Loucy (cell line): ENCODE data around the gene OBP2B.
A peak's percentile ranks its signal among the peaks of the same experiment; 100 is the strongest.

Experiments used
- H2AFZ ChIP-seq: fragments of 200-600 bp; sonication (generic); 2 replicates; pipeline ENCODE4 v1.6.0; 2016; ENCODE audit warnings: antibody characterized with exemption, mild to moderate bottlenecking, low read length, moderate library complexity
- H3F3A ChIP-seq: fragments of 200-600 bp; 2 replicates; pipeline ENCODE4 v1.6.0; 2016; ENCODE audit warnings: antibody characterized with exemption, low read depth, mild to moderate bottlenecking
- H3K27me3 ChIP-seq: fragments of 200-600 bp; sonication (generic); 2 replicates; pipeline ENCODE4 v1.6.1; 2014; ENCODE audit warnings: low read length, mild to moderate bottlenecking; ENCODE audit not compliant: insufficient read depth, poor library complexity, severe bottlenecking
- H3K36me3 ChIP-seq: fragments of 200-600 bp; sonication (generic); 2 replicates; pipeline ENCODE4 v1.6.1; 2016; ENCODE audit warnings: low read length; ENCODE audit not compliant: insufficient read depth
- H3K4me1 ChIP-seq: fragments of 200-600 bp; sonication (generic); 2 replicates; pipeline ENCODE4 v1.5.1; 2014; ENCODE audit warnings: low read length, mild to moderate bottlenecking; ENCODE audit not compliant: insufficient read depth, poor library complexity, severe bottlenecking
- H3K4me2 ChIP-seq: fragments of 200-600 bp; sonication (generic); 2 replicates; pipeline ENCODE4 v1.6.0; 2014; ENCODE audit warnings: antibody characterized with exemption, low read length, low read depth, mild to moderate bottlenecking; ENCODE audit not compliant: poor library complexity, severe bottlenecking
- H3K4me3 ChIP-seq: fragments of 200-600 bp; sonication (generic); 2 replicates; pipeline ENCODE4 v1.5.1; 2014; ENCODE audit warnings: low read length, mild to moderate bottlenecking, mixed read lengths; ENCODE audit not compliant: poor library complexity, severe bottlenecking
- H3K79me2 ChIP-seq: fragments of 200-600 bp; sonication (generic); 2 replicates; pipeline ENCODE4 v1.6.1; 2014; ENCODE audit warnings: low read length; ENCODE audit not compliant: insufficient read depth
- H3K9ac ChIP-seq: fragments of 200-600 bp; sonication (generic); 2 replicates; pipeline ENCODE4 v1.6.0; 2014; ENCODE audit warnings: mild to moderate bottlenecking, low read depth, low read length, moderate library complexity; ENCODE audit not compliant: poor library complexity, severe bottlenecking
- H3K9me2 ChIP-seq: fragments of 200-600 bp; sonication (generic); replicated peaks from 2 replicates; pipeline ENCODE4 v1.6.1; 2016; ENCODE audit warnings: low read depth, low read length, mixed read lengths
- H3K9me3 ChIP-seq: fragments of 200-600 bp; sonication (generic); 2 replicates; pipeline ENCODE4 v1.6.1; 2014; ENCODE audit warnings: mild to moderate bottlenecking, antibody characterized with exemption, low read length, low read depth; ENCODE audit not compliant: insufficient read depth
- H4K20me1 ChIP-seq: fragments of 200-600 bp; sonication (generic); 2 replicates; pipeline ENCODE4 v1.6.0; 2014; ENCODE audit warnings: antibody characterized with exemption, low read length, mild to moderate bottlenecking; ENCODE audit not compliant: insufficient read depth, poor library complexity, severe bottlenecking
- CTCF ChIP-seq: fragments of 200-600 bp; sonication (generic); conservative IDR thresholded peaks from 2 replicates; pipeline ENCODE4 v1.5.1; 2014; ENCODE audit warnings: mild to moderate bottlenecking, antibody characterized with exemption, low read length
- EZH2phosphoT487 ChIP-seq: fragments of 200-600 bp; IDR thresholded peaks from 2 replicates; pipeline ENCODE4 v1.6.1; 2018; ENCODE audit warnings: antibody characterized with exemption, mild to moderate bottlenecking, moderate library complexity, borderline replicate concordance

OBP2B gene

GRCh38 chr9:133188843-133189180, 20.2 kb downstream of the OBP2B start:
- TF ChIP-seq CTCF (no peak), EZH2phosphoT487 (no peak)
- Histone ChIP-seq H3K9me3 (no peaks in the 10 kb centered on the region), H3K9ac (no peak overlapping the region), H3K27me3 (no peaks in the 10 kb centered on the region), H3K9me2 (no peaks in the 10 kb centered on the region), H3K4me1 (peaks cover 4% of the 10 kb centered on the region), H3K79me2 (no peaks in the 10 kb centered on the region), H3K4me2 (no peak overlapping the region), H3K36me3 (no peaks in the 10 kb centered on the region), H4K20me1 (no peaks in the 10 kb centered on the region), H3K4me3 (no peak overlapping the region), H3F3A (no peaks in the 10 kb centered on the region), H2AFZ (no peak overlapping the region)

DNA sequence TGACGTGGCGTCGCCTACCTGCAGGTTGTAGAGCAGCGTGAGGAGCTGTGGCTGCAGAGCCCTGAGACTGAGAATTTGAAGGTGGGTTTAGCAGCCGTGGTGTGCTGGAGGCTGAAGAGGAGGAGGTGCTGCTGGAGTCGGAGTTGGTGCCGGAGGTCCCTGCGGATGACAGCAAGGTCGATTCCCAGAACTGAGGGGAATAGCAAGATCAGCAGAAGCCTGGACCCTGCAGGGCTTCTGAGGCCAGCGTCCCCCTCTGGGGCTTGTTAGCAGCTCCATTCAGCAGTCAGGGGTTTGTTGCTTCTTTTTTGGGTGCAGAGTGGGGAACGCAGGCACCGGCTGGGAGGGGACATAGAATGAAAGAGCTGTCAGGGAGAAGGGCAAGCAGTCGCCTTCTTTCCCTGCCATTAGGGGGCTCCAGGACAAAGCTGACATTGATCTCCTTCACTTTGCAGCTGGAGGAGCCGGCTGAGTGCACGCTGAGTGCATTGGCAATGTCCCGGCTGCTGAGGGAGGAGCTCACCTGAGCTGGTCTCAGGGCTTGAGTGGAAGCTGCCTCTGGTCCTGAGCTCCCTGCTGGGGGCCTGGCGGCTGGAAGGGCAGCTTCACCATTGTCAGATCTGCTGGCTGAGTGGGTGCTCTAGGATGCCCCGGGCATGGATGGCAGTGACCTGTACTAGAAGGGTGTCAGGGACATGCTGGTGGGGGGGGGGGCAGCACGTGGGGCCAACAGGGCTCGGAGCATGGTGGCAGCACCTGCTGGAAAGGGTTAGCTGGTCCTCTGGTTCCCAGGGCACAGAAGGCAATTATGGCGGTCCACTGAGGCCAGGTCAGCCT, 20.8 kb downstream of the OBP2B start:
- Histone ChIP-seq H4K20me1 (no peaks in the 10 kb centered on the region), H3K4me3 (no peak overlapping the region), H3K9ac (no peak overlapping the region), H3K79me2 (no peaks in the 10 kb centered on the region), H3K9me3 (no peaks in the 10 kb centered on the region), H3K4me2 (no peak overlapping the region), H3F3A (no peaks in the 10 kb centered on the region), H3K9me2 (no peaks in the 10 kb centered on the region), H2AFZ (no peak overlapping the region), H3K4me1 (peaks cover 4% of the 10 kb centered on the region), H3K36me3 (no peaks in the 10 kb centered on the region), H3K27me3 (no peaks in the 10 kb centered on the region)
- no peak for TF ChIP-seq EZH2phosphoT487
- peak; percentile 55 for TF ChIP-seq CTCF

- peaks cover 4% of the 10 kb centered on the region for H3K4me1 ChIP-seq
- H3K9ac ChIP-seq, result no peak overlapping the region
- no peak overlapping the region for H2AFZ ChIP-seq
- TF ChIP-seq EZH2phosphoT487 (no peak), CTCF (no peak)
- H3K4me3 ChIP-seq, result no peak overlapping the region
- no peaks in the 10 kb centered on the region for H3K27me3 ChIP-seq
- H3K79me2 ChIP-seq, result no peaks in the 10 kb centered on the region
- no peaks in the 10 kb centered on the region for H3F3A ChIP-seq
- no peak overlapping the region for H3K4me2 ChIP-seq
- H3K36me3 ChIP-seq, result no peaks in the 10 kb centered on the region
- H3K9me2 ChIP-seq, result no peaks in the 10 kb centered on the region
- no peaks in the 10 kb centered on the region for H4K20me1 ChIP-seq
- H3K9me3 ChIP-seq, result no peaks in the 10 kb centered on the region
These were observed 21.5 kb downstream of the OBP2B start for GRCh38 chr9:133187561-133188005.
